GM23248 (cell line): Measurements from ENCODE around the gene NEK11. TPM values are rescaled to one million over a fixed set of nuclear protein-coding genes. Genes with fewer than 3 reads are reported as not detected.
A peak's percentile ranks its signal among the peaks of the same experiment; 100 is the strongest.

Source experiments
- DNase-seq: peaks from one replicate; pipeline ENCODE4 v3.0.0-alpha.2; 2015
- H2AFZ ChIP-seq: fragments of 200-600 bp; sonication (generic); 2 replicates; pipeline ENCODE4 v1.6.1; 2016; ENCODE audit warnings: antibody characterized with exemption
- H3F3A ChIP-seq: fragments of 200-600 bp; sonication (generic); 2 replicates; pipeline ENCODE4 v1.6.1; 2016; ENCODE audit warnings: mild to moderate bottlenecking, antibody characterized with exemption, mixed run types; ENCODE audit not compliant: insufficient read depth
- H3K27ac ChIP-seq: fragments of 200-600 bp; sonication (generic); 2 replicates; pipeline ENCODE4 v1.5.1; 2016; ENCODE audit warnings: mild to moderate bottlenecking
- H3K27me3 ChIP-seq: fragments of 200-600 bp; sonication (generic); replicated peaks from 2 replicates; pipeline ENCODE4 v1.6.1; 2016; ENCODE audit warnings: mild to moderate bottlenecking; ENCODE audit not compliant: insufficient read depth
- H3K36me3 ChIP-seq: fragments of 200-600 bp; sonication (generic); 2 replicates; pipeline ENCODE4 v1.6.1; 2016; ENCODE audit warnings: low read depth, mild to moderate bottlenecking
- H3K4me1 ChIP-seq: fragments of 200-600 bp; sonication (generic); 2 replicates; pipeline ENCODE4 v1.6.1; 2016; ENCODE audit warnings: mild to moderate bottlenecking; ENCODE audit not compliant: insufficient read depth
- H3K4me2 ChIP-seq: fragments of 200-600 bp; sonication (generic); one replicate; pipeline ENCODE4 v1.6.1; 2016; ENCODE audit warnings: mild to moderate bottlenecking; ENCODE audit not compliant: unreplicated experiment
- H3K4me3 ChIP-seq: fragments of 200-600 bp; sonication (generic); 2 replicates; pipeline ENCODE4 v1.5.1; 2016; ENCODE audit warnings: mild to moderate bottlenecking
- H3K79me2 ChIP-seq: fragments of 200-600 bp; sonication (generic); 2 replicates; pipeline ENCODE4 v1.6.1; 2016; ENCODE audit warnings: mild to moderate bottlenecking; ENCODE audit not compliant: insufficient read depth
- H3K9ac ChIP-seq: fragments of 200-600 bp; sonication (generic); 2 replicates; pipeline ENCODE4 v1.6.1; 2016; ENCODE audit warnings: mild to moderate bottlenecking
- H3K9me2 ChIP-seq: fragments of 200-600 bp; sonication (generic); 2 replicates; pipeline ENCODE4 v1.6.1; 2016; ENCODE audit warnings: mixed run types, mild to moderate bottlenecking, moderate library complexity; ENCODE audit not compliant: insufficient read depth
- H3K9me3 ChIP-seq: fragments of 200-600 bp; sonication (generic); one replicate; pipeline ENCODE4 v1.6.1; 2017; ENCODE audit warnings: low read depth
- H4K20me1 ChIP-seq: fragments of 200-600 bp; sonication (generic); 2 replicates; pipeline ENCODE4 v1.6.0; 2016; ENCODE audit not compliant: insufficient read depth
- EZH2 ChIP-seq: fragments of 200-600 bp; sonication (generic); IDR thresholded peaks from 2 replicates; pipeline ENCODE4 v1.6.1; 2018; ENCODE audit warnings: antibody characterized with exemption, mild to moderate bottlenecking; ENCODE audit not compliant: insufficient read depth, poor library complexity, severe bottlenecking
- EZH2phosphoT487 ChIP-seq: fragments of 200-600 bp; sonication (generic); IDR thresholded peaks from 2 replicates; pipeline ENCODE4 v1.6.1; 2018; ENCODE audit warnings: antibody characterized with exemption, moderate library complexity, mild to moderate bottlenecking, low read depth; ENCODE audit not compliant: insufficient read depth
- WGBS, 2 experiments: methylation state at CpG; one replicate each; pipeline ENCODE4 v1.1.6; 2015 to 2017; ENCODE audit warnings: low lambda C conversion rate in 2 of 2, low coverage in 1 of 2; ENCODE audit errors: missing lambda C conversion rate in 2 of 2; 5-methylcytosine and 5-hydroxymethylcytosine counted together
- in situ Hi-C: fragments of 300-500 bp; cut with MboI; formaldehyde crosslinking; loops from 2 replicates; pipeline ENCODE4 v1.15.0; 2020
- polyA plus RNA-seq: library from polyadenylated mRNA; unstranded; fragments of >200 nt; fragmentation: Nextera tagmentation; extraction: Ambion mirVana; gene quantifications from 2 replicates; pipeline ENCODE4 v1.2.1, GENCODE V29; 2016
- total RNA-seq: library from RNA; depleted of rRNA; stranded (reverse); fragments of >200 nt; shearing (Covaris generic); gene quantifications from 2 replicates; pipeline ENCODE4 v1.2.3, GENCODE V29; 2014

NEK11 gene
- total and polyA plus RNA-seq, 2 experiments from 2014 or later: 7.6 to 18.5 TPM

DNA sequence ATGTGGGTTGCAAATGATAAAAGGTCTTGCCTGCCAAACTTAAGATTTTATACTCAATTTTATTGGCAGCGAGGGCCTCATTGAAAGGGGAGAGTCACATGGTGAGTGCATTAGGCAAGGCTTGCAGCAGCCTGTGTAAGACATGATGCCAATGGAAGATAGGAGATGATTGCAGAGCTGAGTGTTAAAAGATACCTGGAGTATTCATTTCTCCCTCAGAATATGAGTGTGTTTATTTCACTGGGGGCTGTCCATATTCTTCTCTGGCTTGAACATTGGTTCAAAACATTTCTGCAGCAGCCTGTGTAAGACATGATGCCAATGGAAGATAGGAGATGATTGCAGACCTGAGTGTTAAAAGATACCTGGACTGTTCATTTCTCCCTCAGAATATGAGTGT, 189.7 kb downstream of the NEK11 start:
- Histone ChIP-seq H3K79me2 (no peaks in the 10 kb centered on the region), H3K27ac (peak overlapping the region; percentile 32), H3K4me2 (no peak overlapping the region), H3F3A (peaks cover 23% of the 10 kb centered on the region), H3K4me1 (peaks cover 33% of the 10 kb centered on the region), H2AFZ (no peak overlapping the region), H3K9me3 (no peaks in the 10 kb centered on the region), H3K27me3 (no peaks in the 10 kb centered on the region), H3K9ac (no peak overlapping the region), H3K36me3 (no peaks in the 10 kb centered on the region), H3K9me2 (no peaks in the 10 kb centered on the region), H4K20me1 (no peaks in the 10 kb centered on the region), H3K4me3 (no peak overlapping the region)
- in situ Hi-C loops: no loop called here
- WGBS, 2 experiments: 19 to 20% methylated on average over 1 of the region's 1 CpG
- no peak for TF ChIP-seq EZH2
- DNase-seq: peak; percentile 25

DNA sequence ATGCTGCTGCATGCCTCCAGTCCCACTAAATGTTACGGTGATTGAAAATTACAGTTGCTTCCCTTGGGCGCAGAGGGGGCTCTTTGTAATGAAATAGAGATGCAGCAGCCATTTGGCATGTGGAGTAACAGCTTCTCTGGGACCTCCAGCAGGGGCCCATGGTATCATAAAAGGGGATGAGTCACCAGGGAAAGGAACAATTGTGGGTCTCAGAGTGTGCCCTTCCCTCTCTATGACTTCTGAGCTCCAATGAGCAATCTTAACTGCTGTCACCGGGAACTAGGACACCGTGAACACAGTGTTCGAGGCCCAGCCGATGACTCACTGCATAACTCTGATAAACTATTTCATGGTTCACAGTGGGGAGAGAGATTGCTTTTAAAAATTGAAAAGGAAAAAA, 190.1 kb downstream of the NEK11 start:
- WGBS, 2 experiments: 29% methylated on average over 6 of the region's 6 CpGs
- H3K79me2 ChIP-seq: no peaks in the 10 kb centered on the region
- DNase-seq: peak; percentile 85
- no peaks in the 10 kb centered on the region for H3K9me3 ChIP-seq
- no peaks in the 10 kb centered on the region for H3K9me2 ChIP-seq
- H3K4me3 ChIP-seq: 0 out of 2 replicates have a peak overlapping the region, but pooled peaks have one; percentile 6
- H3K27me3 ChIP-seq: no peaks in the 10 kb centered on the region
- peak overlapping the region; percentile 24 for H3K4me2 ChIP-seq
- H3K36me3 ChIP-seq: no peaks in the 10 kb centered on the region
- peak overlapping the region; percentile 32 for H3K27ac ChIP-seq
- no peaks in the 10 kb centered on the region for H4K20me1 ChIP-seq
- in situ Hi-C loops: no loop called here
- no peak overlapping the region for H3K9ac ChIP-seq
- 0 out of 2 replicates have a peak overlapping the region, but pooled peaks have one; percentile 1 for H2AFZ ChIP-seq
- peaks cover 37% of the 10 kb centered on the region for H3K4me1 ChIP-seq
- TF ChIP-seq EZH2: no peak
- TF ChIP-seq EZH2phosphoT487: no peak
- H3F3A ChIP-seq: peaks cover 28% of the 10 kb centered on the region

DNA sequence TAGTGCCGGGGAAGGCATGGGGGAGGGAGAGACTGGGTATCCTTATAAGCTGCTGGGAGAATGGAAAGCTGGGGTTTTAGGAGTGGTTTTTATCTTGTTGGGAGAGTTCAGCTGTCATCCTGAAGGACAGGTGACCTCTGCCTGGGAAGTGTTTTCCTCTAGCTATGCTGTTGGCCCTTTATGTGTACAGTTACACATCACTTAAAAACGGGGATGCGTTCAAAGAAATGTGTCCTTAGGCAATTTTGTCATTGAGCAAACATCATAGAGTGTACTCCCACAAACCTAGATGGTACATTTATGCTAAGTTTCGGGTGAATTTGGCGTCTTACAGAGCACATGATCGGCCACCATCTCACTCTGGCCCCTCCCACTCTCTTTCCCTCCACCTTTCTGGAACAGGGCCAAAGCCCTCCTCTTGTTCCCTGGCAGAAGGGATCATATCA, 190.6 kb downstream of the NEK11 start:
- H3K9me2 ChIP-seq: no peaks in the 10 kb centered on the region
- TF ChIP-seq EZH2 (no peak), EZH2phosphoT487 (no peak)
- peak overlapping the region; percentile 24 for H3K4me2 ChIP-seq
- 78 to 79% methylated on average over 6 of the region's 6 CpGs for whole genome bisulfite sequencing, 2 experiments
- H3K27me3 ChIP-seq: no peaks in the 10 kb centered on the region
- no peak for DNase-seq
- H3K27ac ChIP-seq: peak overlapping the region; percentile 32
- peaks cover 42% of the 10 kb centered on the region for H3K4me1 ChIP-seq
- H3K79me2 ChIP-seq: no peaks in the 10 kb centered on the region
- no peaks in the 10 kb centered on the region for H4K20me1 ChIP-seq
- H3K4me3 ChIP-seq: 0 out of 2 replicates have a peak overlapping the region, but pooled peaks have one; percentile 6
- in situ Hi-C loops: no loop called here
- no peaks in the 10 kb centered on the region for H3K9me3 ChIP-seq
- H3F3A ChIP-seq: peaks cover 33% of the 10 kb centered on the region
- no peak overlapping the region for H3K9ac ChIP-seq
- 0 out of 2 replicates have a peak overlapping the region, but pooled peaks have one; percentile 1 for H2AFZ ChIP-seq
- H3K36me3 ChIP-seq: no peaks in the 10 kb centered on the region

DNA sequence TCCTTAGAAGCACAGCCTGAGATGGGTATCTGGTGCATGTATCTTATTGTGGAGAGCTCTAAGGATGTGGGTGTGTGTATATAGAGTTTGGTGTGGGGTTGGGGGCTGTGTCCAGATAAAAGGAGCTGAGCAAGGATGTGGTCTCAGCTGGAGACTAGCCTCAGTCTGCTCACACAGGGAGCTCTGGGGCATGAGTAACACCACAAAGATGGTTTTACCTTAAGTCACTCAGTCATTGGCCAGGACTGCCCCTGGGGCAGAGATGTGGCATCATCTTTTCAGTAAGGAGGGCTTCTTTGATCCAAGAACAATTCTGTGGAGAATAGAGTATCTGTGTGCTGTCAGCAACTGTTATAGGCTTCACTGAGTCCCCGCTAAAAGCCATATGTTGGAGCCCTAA, 191.5 kb downstream of the NEK11 start:
- H3F3A ChIP-seq: peaks cover 37% of the 10 kb centered on the region
- no peak for TF ChIP-seq EZH2
- TF ChIP-seq EZH2phosphoT487: no peak

More for the DNA sequence above, 191.5 kb downstream of the NEK11 start:
- no peak overlapping the region for H3K4me3 ChIP-seq
- DNase-seq: peak; percentile 77
- no peak overlapping the region for H2AFZ ChIP-seq
- H3K4me1 ChIP-seq: peaks cover 46% of the 10 kb centered on the region
- no peaks in the 10 kb centered on the region for H3K9me2 ChIP-seq
- WGBS, 2 experiments: 88 to 94% methylated on average over 1 of the region's 1 CpG
- no peaks in the 10 kb centered on the region for H3K9me3 ChIP-seq
- no peaks in the 10 kb centered on the region for H4K20me1 ChIP-seq
- peak overlapping the region; percentile 32 for H3K27ac ChIP-seq
- peak overlapping the region; percentile 25 for H3K4me2 ChIP-seq
- H3K79me2 ChIP-seq: no peaks in the 10 kb centered on the region
- no peak overlapping the region for H3K9ac ChIP-seq
- no peaks in the 10 kb centered on the region for H3K27me3 ChIP-seq
- no peaks in the 10 kb centered on the region for H3K36me3 ChIP-seq
- in situ Hi-C loops: no loop called here
